OCI-LY3 (cell line): ENCODE data around the gene NTNG1.

Experiments used
- CTCF ChIP-seq: fragments of 200-600, 300-600 bp; sonication (generic); IDR thresholded peaks from 2 replicates; pipeline ENCODE4 v1.5.1; 2014; ENCODE audit warnings: antibody characterized with exemption, low read length, low read depth
- EZH2phosphoT487 ChIP-seq: fragments of 200-600 bp; shearing (Covaris generic); IDR thresholded peaks from 2 replicates; pipeline ENCODE4 v1.6.1; 2018; ENCODE audit warnings: antibody characterized with exemption, mixed run types, low read depth

- TF ChIP-seq CTCF (no peak), EZH2phosphoT487 (no peak)
Measured at GRCh38 chr1:107496002-107496401, 355.2 kb downstream of the NTNG1 start.
